Spleen (tissue), 7 donors: ENCODE data around the gene ARID5B.

Experiments used
- CTCF ChIP-seq, 11 experiments: fragments of 200-600 bp in 7 of 11; fragments of 450-650 bp in 4 of 11; sonication (generic) in 4 of 11; IDR thresholded peaks in 8 of 11; conservative IDR thresholded peaks in 3 of 11; 1 replicate in 7 of 11; 2 replicates in 4 of 11; pipeline versions ENCODE4 v1.4.0 to v1.8.0; 2016 to 2021; ENCODE audit warnings: antibody characterized with exemption in 11 of 11, inconsistent platforms in 4 of 11, mild to moderate bottlenecking in 1 of 11
- POLR2A ChIP-seq, 3 donors: fragments of 450-650 bp; IDR thresholded peaks; one replicate each; pipeline ENCODE4 v1.5.1; 2017; ENCODE audit warnings: antibody characterized with exemption in 3 of 3, mild to moderate bottlenecking in 1 of 3
- POLR2AphosphoS5 ChIP-seq, 3 donors: sonication (generic); formaldehyde crosslinking; IDR thresholded peaks; one replicate each; pipeline ENCODE4 v1.5.1; 2017; ENCODE audit warnings: antibody characterized with exemption in 3 of 3
- donor health status: DM: no; HTN: no; CAD: no; lungs with moderate emphysema.
- donor health status: DM: no; HTN: no; CAD: no.
- donor health status: DM: no; HTN: no; CAD: no.

GRCh38 chr10:62045765-62046521, 144.4 kb downstream of the ARID5B start:
- no peak for TF ChIP-seq CTCF (IDR thresholded peaks at IDR 0.05 in 8 of 11, conservative IDR thresholded peaks at IDR 0.05 in 3 of 11)
- no peak for TF ChIP-seq POLR2A (IDR thresholded peaks at IDR 0.05)
- TF ChIP-seq POLR2AphosphoS5 (IDR thresholded peaks at IDR 0.05) = no peak
